A549 (cell line): ENCODE data around the gene LSM8. TPM values are rescaled to one million over a fixed set of nuclear protein-coding genes. Genes with fewer than 3 reads are reported as not detected.

Source experiments
- ATAC-seq, 2 experiments: fragments of 200-7000 bp in 1 of 2; fragments of >200 bp in 1 of 2; cut with Nextera tagmentation in 1 of 2; cut with Tn5 transposase in 1 of 2; 3 replicates each; pipeline versions ENCODE4 v1.8.0 to v1.9.1; 2018 to 2020; ENCODE audit warnings: mild to moderate bottlenecking in 1 of 2, moderate library complexity in 1 of 2
- CTCF ChIA-PET: fragments of 300-600 bp; sonication (Branson Sonifier 250); formaldehyde crosslinking; extraction: SDS; loops from one replicate; lab custom pipeline; 2021; ENCODE audit warnings: antibody characterized with exemption, inconsistent platforms; lab: Yijun Ruan, JAX
- POLR2A ChIA-PET: fragments of 350-600 bp; formaldehyde crosslinking; extraction: SDS; loops from one replicate; lab custom pipeline; 2021; ENCODE audit warnings: antibody characterized with exemption, inconsistent platforms; lab: Yijun Ruan, JAX
- DNase-seq, 2 experiments: peaks; one replicate each; pipeline versions ENCODE4 v3.0.0 to v3.0.0-alpha.2; 2011 to 2016; ENCODE audit warnings: low read depth in 1 of 2, low spot score in 1 of 2
- FAIRE-seq: peaks from 2 replicates; lab custom pipeline; 2011; peaks lifted over from hg19 to GRCh38; lab: Jason Lieb, UNC
- H3K27ac ChIP-seq, 2 experiments: fragments of >200 bp; sonication (Bioruptor Twin); formaldehyde crosslinking; 3 replicates each; pipeline ENCODE4 v1.5.1; 2016 to 2017
- H3K4me1 ChIP-seq: fragments of >200 bp; sonication (Bioruptor Twin); formaldehyde crosslinking; 3 replicates; pipeline ENCODE4 v1.6.1; 2016
- H3K4me2 ChIP-seq: fragments of >200 bp; sonication (Bioruptor Twin); formaldehyde crosslinking; 3 replicates; pipeline ENCODE4 v1.6.1; 2016
- H3K4me3 ChIP-seq: fragments of >200 bp; sonication (Bioruptor Twin); formaldehyde crosslinking; 3 replicates; pipeline ENCODE4 v1.5.1; 2016
- H3K9me3 ChIP-seq: fragments of >200 bp; sonication (Bioruptor Twin); formaldehyde crosslinking; 3 replicates; pipeline ENCODE4 v1.6.1; 2016
- ATOH8 ChIP-seq: fragments of 250-450 bp; sonication (Bioruptor Pico); IDR thresholded peaks from 2 replicates; pipeline ENCODE4 v1.5.0; 2020; ENCODE audit warnings: low read depth, mild to moderate bottlenecking, moderate library complexity
- BHLHE40 ChIP-seq: IDR thresholded peaks from 2 replicates; pipeline ENCODE4 v1.6.1; 2012; ENCODE audit warnings: low read depth, low read length, inconsistent platforms
- CHD2 ChIP-seq: fragments of 150-350 bp; IDR thresholded peaks from 2 replicates; pipeline ENCODE4 v1.6.1; 2014; ENCODE audit warnings: low read length; ENCODE audit not compliant: partially characterized antibody
- CHD4 ChIP-seq: fragments of 200-600 bp; sonication (generic); IDR thresholded peaks from 2 replicates; pipeline ENCODE4 v1.6.1; 2016; ENCODE audit warnings: antibody characterized with exemption, mild to moderate bottlenecking, borderline replicate concordance
- CTCF ChIP-seq: fragments of >200 bp; sonication (Bioruptor Twin); formaldehyde crosslinking; IDR thresholded peaks from 3 replicates; pipeline ENCODE4 v1.5.1; 2016
- ELK1 ChIP-seq: fragments of 150-350 bp; IDR thresholded peaks from 2 replicates; pipeline ENCODE4 v1.6.1; 2014; ENCODE audit warnings: low read depth, mild to moderate bottlenecking, low read length
- ESRRA ChIP-seq: fragments of 150-350 bp; IDR thresholded peaks from 2 replicates; pipeline ENCODE4 v1.6.1; 2014; ENCODE audit warnings: mild to moderate bottlenecking, low read length, borderline replicate concordance
- FOSL2 ChIP-seq, 2 experiments: fragments of 450-650 bp in 1 of 2; fragments of >200 bp in 1 of 2; sonication (Bioruptor Twin) in 1 of 2; formaldehyde crosslinking; IDR thresholded peaks; 2 replicates each; pipeline versions ENCODE4 v1.5.0 to v1.6.1; 2016 to 2020; ENCODE audit warnings: mild to moderate bottlenecking in 1 of 2, moderate library complexity in 1 of 2
- GATA3 ChIP-seq: IDR thresholded peaks from 2 replicates; pipeline ENCODE4 v1.6.1; 2012; ENCODE audit warnings: borderline replicate concordance
- HES2 ChIP-seq: fragments of >200 bp; sonication (Bioruptor Twin); formaldehyde crosslinking; IDR thresholded peaks from 2 replicates; pipeline ENCODE4 v1.6.1; 2016
- HOXA7 ChIP-seq: fragments of 250-450 bp; sonication (Bioruptor Pico); IDR thresholded peaks from 2 replicates; pipeline ENCODE4 v1.5.0; 2020; ENCODE audit warnings: mild to moderate bottlenecking, moderate library complexity
- HOXB13 ChIP-seq: fragments of 250-450 bp; sonication (Bioruptor Pico); IDR thresholded peaks from 2 replicates; pipeline ENCODE4 v1.5.0; 2020; ENCODE audit warnings: low read depth, mild to moderate bottlenecking, moderate library complexity
- JUN ChIP-seq, 2 experiments: fragments of >200 bp; sonication (Bioruptor Twin); formaldehyde crosslinking; IDR thresholded peaks; 2 replicates in 1 of 2; 3 replicates in 1 of 2; pipeline ENCODE4 v1.6.1; 2016 to 2017
- MAX ChIP-seq: IDR thresholded peaks from 2 replicates; pipeline ENCODE4 v1.6.1; 2012
- NFE2L2 ChIP-seq: fragments of 150-350 bp; conservative IDR thresholded peaks from 2 replicates; pipeline ENCODE4 v1.6.1; 2014; ENCODE audit warnings: low read length
- PBX3 ChIP-seq: IDR thresholded peaks from 2 replicates; pipeline ENCODE4 v1.6.1; 2012
- POLR2AphosphoS2 ChIP-seq: conservative IDR thresholded peaks from 2 replicates; pipeline ENCODE4 v1.6.1; 2012; ENCODE audit warnings: low read length, improper control_type of control experiment, inconsistent platforms
- ZSCAN20 ChIP-seq: fragments of 250-450 bp; sonication (Bioruptor Pico); IDR thresholded peaks from 2 replicates; pipeline ENCODE4 v1.8.0; 2022; ENCODE audit warnings: mild to moderate bottlenecking, moderate library complexity
- WGBS: methylation state at CpG from one replicate; pipeline ENCODE4 v1.1.6; 2017; ENCODE audit errors: missing lambda C conversion rate; 5-methylcytosine and 5-hydroxymethylcytosine counted together
- polyA plus RNA-seq, 4 experiments: library from polyadenylated mRNA; depleted of rRNA in 3 of 4; stranded (reverse); fragments of >200 nt; fragmentation: RNase III in 1 of 4; extraction: RNeasy Plus Mini Kit Qiagen cat#74134 plus additional on column Dnase treatment in 1 of 4; gene quantifications; 2 replicates in 3 of 4; 3 replicates in 1 of 4; pipeline ENCODE4 v1.2.3, GENCODE V29; 2011 to 2017

Gene LSM8
- polyA plus RNA-seq, 2 of the 4 experiments (the other 2 are of a cell fraction), result 63.6 to 142 TPM

GRCh38 chr7:118152149-118152548 lies 31.8 kb upstream of the LSM8 start:
- DNase-seq (no peak), ATAC-seq (peak in 1 of 2 experiments; percentile 34; a peak in 1 of 6 replicates), FAIRE-seq (no peak)
- no peaks in the 10 kb centered on the region for H3K4me1 ChIP-seq
- no peak overlapping the region for H3K27ac ChIP-seq
- H3K4me3 ChIP-seq, result no peak overlapping the region
- H3K4me2 ChIP-seq, result no peak overlapping the region
- 0% methylated on average over 1 of the region's 1 CpG for WGBS
- ChIA-PET CTCF (interaction anchor here (1.3 to 1.8 kb wide), 2 partner anchors 20 to 612 kb away, joined by 3 read pairs; no protein-coding TSS in a partner anchor), POLR2A (no interaction called here)
- TF ChIP-seq ELK1 (no peak), HES2 (no peak), CHD4 (no peak), ZSCAN20 (CRISPR knock-in tag) (no peak), ATOH8 (CRISPR knock-in tag) (no peak), HOXA7 (CRISPR knock-in tag) (no peak), POLR2AphosphoS2 (no peak), BHLHE40 (no peak), HOXB13 (CRISPR knock-in tag) (no peak), CTCF (no peak), MAX (no peak), ESRRA (no peak), PBX3 (no peak)
- no peaks in the 10 kb centered on the region for H3K9me3 ChIP-seq

- H3K9me3 ChIP-seq, result no peaks in the 10 kb centered on the region
- POLR2A ChIA-PET, result no interaction called here
- H3K4me2 ChIP-seq, result no peak overlapping the region
- no peaks in the 10 kb centered on the region for H3K4me1 ChIP-seq
- no peak for DNase-seq
- no peak for ATAC-seq
- TF ChIP-seq HOXA7 (CRISPR knock-in tag) (no peak), FOSL2 (IDR thresholded peaks at IDR 0.05) (no peak), FOSL2 (CRISPR knock-in tag; IDR thresholded peaks at IDR 0.05) (no peak), POLR2AphosphoS2 (no peak), CHD2 (no peak), JUN (IDR thresholded peaks at IDR 0.05) (no peak), NFE2L2 (no peak), GATA3 (no peak)
- H3K4me3 ChIP-seq, result no peak overlapping the region
- CTCF ChIA-PET, result interaction anchor here (1.3 to 1.8 kb wide), 2 partner anchors 20 to 612 kb away, joined by 3 read pairs; no protein-coding TSS in a partner anchor
- no peak overlapping the region for H3K27ac ChIP-seq
- no peak for FAIRE-seq
These were observed 31.3 kb upstream of the LSM8 start for GRCh38 chr7:118152654-118153053.
